Stimulated activated CD4-positive, alpha-beta T cell treated with anti-CD3 and anti-CD28 coated beads, TNF-alpha, amount 100 ng/mL, for 1 hour (primary cell): ENCODE data around the gene BHMT2.

Source experiments
- DNase-seq, 3 donors: peaks; one replicate each; pipeline ENCODE4 v3.0.0-alpha.2; 2020; ENCODE audit warnings: low read depth in 3 of 3, low spot score in 1 of 3

BHMT2 gene, protein sequence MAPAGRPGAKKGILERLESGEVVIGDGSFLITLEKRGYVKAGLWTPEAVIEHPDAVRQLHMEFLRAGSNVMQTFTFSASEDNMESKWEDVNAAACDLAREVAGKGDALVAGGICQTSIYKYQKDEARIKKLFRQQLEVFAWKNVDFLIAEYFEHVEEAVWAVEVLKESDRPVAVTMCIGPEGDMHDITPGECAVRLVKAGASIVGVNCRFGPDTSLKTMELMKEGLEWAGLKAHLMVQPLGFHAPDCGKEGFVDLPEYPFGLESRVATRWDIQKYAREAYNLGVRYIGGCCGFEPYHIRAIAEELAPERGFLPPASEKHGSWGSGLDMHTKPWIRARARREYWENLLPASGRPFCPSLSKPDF

DNA sequence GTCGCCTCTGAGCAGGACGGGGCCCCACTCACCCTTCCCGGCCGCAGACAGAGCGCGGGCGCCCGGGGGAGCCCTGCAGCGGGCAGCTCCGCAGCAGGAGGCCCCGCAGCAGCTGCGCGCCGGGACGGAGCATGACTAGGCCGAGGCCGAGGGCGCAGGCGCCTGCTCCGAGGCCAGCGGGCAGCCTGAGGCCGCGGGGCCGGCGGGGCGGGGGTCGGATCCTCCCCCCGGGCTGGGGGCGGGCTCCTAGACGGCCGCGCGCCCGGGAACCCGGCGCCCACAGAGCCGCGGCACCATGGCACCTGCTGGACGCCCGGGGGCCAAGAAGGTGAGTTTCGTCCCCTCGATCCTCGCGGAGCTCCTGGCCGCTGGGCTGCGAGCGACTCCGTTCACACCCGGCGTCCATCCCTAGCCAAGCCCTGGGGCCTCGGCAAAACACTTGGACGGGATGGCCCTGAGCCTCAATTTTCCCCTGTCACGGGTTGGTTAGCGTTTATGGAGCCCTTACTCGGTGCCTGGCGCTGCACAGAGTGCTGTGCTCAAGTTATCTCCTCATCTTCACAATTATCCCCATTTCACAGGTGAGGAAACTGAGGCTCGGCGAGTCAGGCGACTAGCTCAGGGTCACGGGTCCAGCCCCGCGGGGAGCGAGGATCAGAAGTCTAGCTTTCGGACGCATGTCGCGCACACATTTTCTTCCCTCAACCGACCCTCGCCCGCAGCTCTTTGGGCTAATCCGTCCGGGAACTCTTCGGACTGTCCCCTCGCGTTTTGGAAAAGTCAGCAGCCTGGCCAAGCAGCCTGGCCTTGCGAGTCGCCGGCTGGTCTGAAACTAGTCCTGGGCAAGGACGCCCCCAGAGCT lies at the start of gene BHMT2, which contains the start of gene DMGDH:
Gene BHMT2 (plus strand): TSS at position 280 of the 862 bp plus-strand sequence. CDS start 16 bp downstream, at position 296.
Gene DMGDH (minus strand): TSS at position 187 of the 862 bp plus-strand sequence. CDS start 54 bp downstream, at position 133.
- no peak for DNase-seq

DNA sequence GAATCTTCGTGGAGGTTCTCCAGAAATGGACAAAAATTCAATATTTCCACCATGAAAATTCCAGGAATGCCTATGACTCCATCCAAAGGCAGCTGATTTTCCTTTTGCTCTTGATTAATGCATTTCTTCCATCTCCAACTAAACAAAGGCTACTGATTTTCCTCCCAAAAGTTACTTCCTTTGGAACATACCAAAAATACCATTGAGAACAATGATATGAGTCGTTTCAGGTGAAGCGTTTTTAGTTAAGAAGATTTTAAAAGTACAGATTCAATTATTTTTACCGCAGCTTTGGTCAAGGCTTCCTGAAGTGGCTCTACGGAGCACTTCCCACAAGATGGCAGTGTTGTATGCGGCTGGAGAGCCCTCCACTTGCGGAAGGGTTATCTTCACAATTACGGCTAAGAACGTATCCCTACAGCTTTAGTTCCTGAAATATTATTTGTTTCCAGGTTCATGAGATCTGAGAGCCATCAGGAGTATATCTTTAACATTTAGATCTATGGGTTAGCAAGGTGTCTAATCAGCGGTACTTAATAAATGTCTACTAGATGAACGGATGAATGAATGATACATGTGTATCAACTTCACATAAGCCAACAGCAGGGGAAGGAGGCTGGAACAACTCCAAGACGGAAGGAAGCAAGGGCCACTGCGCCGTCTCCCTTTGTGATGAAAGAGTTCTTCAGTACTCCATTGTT lies 48.6 kb upstream of the BHMT2 start:
- peak in 1 of 3 donors; percentile 16 for DNase-seq

DNA sequence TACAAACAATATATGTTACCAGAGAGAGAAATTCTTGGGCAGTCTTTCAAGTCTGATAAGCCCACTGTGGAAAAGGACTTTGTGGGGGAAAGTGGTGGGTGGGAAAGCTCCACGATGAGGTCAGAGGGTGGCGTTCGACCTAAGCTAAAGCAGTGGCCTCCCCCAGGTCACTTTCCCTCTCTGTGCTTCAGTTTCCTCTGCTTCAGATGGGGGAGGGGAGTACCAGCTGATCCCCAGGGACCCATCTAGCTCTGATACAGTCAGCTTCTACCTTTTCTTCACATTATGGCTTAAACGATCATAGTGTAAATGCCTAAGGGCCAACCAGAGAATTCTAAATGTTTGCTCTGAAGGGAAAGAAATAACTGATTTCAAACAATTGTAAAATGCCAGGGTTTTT lies 47.8 kb upstream of the BHMT2 start:
- DNase-seq = no peak

DNA sequence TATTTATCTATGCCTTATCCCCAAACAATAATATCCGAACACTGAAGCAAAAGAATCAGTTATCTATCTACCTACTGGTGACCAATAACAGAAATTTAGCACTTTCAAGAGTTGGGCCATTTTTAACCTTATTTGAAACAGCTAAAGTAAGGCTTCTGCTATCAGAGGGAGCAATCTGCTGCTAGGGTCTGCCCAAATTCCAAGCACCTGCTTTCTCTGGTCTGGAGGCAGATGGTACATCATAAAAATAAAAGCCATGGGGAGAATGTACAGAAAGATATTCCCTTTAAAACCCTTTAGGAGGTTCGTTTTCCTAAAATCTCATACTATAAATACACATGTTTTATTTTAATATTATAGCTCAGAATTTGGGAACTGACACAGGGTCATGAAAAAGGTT lies 46.8 kb upstream of the BHMT2 start:
- DNase-seq = no peak

DNA sequence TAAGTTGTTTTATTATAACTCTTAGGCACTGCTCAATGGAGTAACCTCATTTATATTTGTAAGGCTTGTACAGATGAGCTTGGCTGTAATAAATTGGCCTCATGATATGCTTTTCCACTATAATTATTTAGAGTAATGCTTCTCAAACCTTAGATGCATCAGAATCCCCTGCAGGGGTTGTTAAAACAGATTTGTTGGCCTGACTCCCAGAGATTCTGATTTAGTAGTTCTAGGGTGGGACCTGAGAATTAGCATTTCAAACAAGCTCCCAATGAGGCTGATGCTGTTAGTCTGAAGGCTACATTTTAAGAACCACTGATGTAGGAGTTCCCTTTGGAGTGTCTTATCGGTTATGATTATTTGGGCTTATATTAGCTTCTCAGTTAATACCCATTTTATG lies 46.2 kb upstream of the BHMT2 start:
- no peak for DNase-seq

DNA sequence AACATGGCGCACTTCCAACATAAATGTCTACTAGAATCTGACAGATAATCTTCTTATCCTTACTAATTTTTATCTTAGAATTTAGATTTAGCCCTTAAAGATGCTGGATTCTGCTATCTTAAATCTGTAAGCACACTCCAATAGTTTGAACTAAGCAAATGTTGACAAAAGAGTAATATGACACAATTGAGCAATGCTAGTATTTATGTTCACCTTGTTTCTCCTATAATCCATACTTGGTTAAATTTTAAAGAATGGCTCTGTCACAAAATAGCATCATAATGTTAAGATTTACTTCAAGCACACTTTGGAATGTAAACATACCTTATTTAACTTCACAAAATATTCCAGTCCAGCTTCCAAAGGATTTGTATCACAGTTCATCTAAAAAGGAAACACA lies 45.6 kb upstream of the BHMT2 start:
- no peak for DNase-seq

DNA sequence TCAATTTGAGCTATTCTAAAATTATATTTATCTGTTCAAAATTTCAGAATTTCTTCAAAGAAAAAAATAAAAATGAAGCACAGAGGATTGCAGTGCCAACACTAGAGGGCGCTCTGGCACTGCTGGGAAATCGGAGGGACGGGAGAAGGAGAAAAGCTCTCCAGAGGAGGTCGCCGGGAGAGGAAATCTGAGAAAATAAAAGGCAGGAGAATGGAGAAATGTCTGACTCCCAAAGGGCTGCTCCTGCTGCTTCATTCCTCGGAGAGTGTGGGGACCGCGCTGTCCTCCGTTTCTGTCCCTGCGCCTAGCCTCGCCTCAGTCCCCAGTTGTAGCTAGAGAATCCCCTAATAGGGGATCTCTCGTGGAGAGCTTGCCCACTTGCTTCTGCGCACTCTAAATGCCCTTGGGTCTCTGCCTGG lies 44.5 kb upstream of the BHMT2 start:
- peak; percentile 4 to 38 (median 9) for DNase-seq

DNA sequence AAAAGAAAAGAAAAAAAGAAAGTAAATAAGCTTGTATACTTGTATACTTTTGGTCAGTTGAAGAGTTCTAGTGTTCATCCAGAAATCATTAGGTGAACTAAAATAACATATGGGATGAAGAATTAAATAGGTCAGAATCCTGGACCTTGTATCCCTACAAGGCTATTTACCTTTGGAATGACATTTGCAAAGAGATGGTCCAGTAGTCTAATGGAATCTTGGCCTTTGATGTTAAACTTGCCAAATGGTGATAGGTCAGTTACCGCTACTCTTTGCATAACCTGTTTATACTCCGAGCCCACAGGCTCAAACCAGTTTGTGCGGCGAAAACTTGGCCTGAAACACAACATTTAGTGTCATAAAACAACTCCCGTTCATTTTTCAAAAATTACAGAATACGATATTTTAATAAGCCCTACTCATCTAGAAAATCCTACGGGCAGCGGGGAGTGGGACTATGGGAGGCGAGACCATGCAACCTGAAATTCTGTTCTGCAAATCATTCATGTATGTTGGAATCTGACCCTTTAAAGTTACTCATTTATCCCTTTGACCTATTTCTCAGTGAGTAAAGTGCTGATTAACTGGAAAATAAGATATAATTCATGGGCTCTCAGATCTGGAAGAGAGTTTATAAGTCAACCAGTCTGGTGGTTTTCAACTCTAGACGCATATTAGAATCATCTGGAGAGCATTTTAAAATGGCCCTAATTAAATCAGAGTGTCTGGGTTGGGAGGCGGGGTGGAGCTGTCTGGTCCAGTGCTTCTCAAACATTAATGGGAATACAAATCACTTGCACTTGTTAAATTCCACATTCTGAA lies 38.7 kb upstream of the BHMT2 start:
- no peak for DNase-seq

DNA sequence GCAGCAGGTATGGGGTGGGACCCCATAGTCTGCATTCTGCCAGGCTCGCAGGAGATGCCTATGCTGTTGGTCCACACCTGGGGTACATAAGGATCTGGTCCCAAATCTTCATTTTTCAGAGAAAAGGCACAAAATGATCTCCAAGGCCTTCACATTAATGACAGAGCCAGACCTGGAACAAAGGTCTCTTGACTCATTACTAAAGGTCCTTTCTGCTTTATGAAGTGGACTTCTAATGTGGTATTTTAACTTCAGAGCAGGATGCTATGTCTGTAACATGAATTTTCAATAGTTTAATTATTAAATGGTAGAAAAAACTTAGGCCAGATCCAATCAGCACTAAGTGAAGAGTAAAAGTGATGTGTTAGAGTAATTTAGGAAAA lies 38.1 kb upstream of the BHMT2 start:
- DNase-seq = no peak

DNA sequence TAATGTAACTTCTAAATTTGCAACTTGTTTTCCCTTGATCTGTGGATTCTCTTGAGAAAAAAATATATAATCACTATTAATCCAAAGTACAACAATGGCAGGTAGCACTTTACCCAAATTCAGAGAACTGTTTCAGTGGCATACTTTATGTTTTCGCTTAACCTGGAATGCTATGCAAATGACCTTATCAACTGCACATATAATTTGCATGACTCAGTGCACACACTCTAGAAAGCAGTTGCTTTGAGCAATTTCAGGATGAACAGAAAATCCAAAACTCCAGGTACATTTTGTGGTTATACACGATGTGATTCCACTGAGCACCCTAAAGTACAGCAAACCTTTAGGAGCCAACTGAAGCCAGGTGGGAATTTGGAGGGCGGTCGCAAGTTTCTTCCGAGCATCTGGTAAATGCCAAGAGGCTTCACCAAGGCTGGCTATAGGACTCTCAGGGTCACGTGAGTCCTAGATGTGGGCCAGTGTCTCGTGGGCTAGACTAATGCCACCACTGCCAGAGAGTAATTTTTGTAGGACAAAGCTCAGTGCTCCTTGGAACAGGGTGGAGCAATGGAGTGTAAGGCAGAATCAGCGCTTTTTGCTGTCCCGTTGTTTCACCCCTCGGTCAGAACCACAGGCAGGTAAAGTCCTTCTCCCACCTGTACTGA lies 37.4 kb upstream of the BHMT2 start:
- no peak for DNase-seq

DNA sequence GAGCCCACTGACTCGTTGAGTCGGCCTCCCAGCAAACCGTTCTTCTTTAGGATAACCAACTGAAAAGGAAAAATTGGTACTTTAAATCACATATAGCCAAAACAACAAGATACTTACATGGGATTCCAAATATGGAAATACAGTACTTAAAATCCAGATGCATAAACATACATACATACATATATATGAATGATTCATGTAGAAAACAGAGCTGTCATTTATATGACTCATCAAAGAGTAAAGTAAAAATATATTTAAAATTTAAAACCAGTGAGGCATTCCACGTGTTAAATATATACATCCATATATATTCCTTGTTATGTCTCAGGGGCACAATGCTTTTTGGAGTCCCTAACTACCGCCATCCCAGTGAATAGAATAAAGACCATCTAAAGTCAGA lies 36.8 kb upstream of the BHMT2 start:
- no peak for DNase-seq

DNA sequence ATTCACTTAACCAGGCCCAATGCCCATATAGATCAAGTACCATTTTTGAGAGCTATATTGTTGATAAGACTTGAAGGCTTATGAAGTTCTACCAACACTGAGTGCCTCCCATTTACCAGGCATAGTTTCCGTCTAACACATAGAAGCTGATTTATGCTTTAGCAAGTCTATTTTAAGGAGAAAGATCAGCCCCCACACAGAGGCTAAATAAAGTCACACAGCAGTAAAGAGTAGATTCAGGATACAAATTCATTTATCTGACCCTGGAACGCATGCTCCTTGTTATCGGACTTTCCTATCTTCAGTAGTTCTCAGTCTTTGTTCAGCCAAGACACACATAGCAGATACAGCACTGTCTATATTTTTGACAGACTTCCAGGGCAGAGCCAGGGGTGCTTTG lies 34.3 kb upstream of the BHMT2 start:
- DNase-seq = no peak

DNA sequence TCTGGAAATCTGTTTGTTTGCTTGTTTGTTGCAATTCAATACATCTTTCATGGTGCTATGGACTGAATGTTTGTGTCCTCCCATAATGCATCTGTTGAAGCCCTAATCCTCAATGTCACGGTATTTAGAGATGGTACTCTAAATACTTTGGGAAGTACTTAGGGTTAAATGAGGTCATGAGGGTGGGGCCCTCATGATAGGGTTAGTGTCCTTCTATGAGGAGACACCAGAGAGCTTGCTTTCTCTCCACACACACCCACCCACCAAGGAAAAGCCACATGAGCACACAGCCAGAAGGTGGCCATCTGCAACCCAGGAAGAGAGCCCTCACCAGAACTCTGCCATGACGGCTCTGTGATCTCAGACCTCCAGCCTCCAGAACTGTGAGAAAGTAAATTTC lies 32.8 kb upstream of the BHMT2 start:
- no peak for DNase-seq

DNA sequence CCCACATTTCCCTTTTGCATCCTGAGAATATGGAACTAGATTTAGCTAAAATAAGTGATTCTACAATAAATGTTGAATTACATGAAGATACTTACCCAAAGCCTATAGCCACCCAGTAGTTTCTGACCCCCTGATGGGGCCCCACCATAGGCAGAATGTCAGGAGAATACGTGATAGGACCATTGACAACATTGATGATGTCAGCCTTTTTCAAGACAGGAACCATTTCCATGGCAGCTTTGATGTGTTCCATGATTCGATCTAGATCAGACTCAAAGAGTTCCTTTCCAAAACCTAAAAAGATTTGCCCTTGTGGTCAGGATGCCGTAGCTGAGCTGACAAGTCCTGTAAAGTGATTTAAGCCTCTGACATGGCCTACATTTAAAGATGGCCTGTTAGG lies 27.4 kb upstream of the BHMT2 start:
- DNase-seq = no peak

DNA sequence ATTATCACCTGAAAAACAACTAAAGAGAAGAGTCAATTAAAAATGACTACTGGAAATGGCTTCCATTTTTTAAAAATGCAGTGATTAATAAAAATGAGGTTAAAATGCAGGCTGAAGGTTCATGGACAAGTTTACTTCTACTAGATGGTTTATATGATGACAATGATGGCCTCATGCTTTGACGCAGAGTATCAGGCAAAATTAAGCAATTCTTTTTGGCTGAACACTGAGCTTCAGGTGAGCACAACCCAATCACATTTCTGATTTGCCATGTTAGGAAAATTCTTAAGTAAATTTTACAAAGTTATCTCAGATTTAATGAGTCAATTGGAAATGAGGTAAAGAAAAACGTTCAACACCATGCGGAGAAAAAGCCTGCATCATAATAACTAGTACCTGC lies 22.4 kb upstream of the BHMT2 start:
- no peak for DNase-seq

DNA sequence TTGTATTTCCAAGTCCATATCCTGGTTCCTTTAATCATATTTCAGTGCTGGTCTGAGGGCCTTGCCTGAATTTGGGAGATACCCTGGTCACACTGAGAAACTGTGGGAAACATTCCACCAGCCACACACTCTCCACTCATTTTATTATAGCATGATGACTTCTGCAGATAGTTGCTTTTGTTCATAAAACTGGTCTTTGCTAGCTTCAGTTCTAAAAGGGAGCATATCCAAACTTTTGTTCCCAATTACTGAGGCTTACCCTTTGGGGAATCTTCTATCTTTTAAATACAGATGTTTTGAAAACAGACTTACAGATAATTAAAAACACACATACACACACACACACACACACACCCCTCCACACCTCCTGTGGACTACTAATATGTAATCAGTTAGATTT lies 21.1 kb upstream of the BHMT2 start:
- no peak for DNase-seq

DNA sequence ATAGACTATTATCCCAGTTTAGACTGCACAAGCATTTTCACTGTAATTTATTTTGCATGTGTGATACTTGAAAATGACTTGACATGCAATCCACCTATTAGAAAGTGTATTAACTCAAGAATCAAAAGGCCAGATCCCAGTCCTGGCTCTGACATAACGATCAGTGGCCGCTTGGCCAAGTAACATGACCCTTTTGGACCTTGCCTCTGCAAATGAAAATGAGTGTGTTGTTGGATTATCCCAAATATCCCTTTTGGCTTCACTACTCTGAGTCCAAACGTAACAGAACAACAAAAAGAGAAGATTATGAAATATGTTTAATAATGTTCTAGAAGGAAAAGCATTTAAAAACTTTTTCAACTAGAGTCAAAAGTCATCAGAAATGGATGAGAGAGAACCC lies 19.1 kb upstream of the BHMT2 start:
- DNase-seq = no peak

DNA sequence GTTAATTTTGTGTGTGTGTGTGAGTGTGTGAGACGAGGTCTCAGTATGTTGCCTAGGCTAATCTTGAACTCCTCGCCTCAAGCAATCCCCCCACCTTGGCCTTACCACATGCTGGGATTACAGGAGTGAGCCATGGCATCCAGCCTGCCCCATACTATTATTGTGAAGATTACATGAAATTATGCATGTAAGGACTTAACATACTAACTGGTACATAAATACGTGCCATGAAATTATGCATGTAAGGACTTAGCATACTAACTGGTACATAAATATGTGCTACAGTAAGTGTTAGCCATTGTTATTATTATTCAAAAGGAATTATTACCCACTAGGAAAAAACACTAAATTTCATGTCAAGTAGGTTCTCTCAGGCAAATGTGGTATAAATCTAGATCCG lies 16.2 kb upstream of the BHMT2 start:
- no peak for DNase-seq

DNA sequence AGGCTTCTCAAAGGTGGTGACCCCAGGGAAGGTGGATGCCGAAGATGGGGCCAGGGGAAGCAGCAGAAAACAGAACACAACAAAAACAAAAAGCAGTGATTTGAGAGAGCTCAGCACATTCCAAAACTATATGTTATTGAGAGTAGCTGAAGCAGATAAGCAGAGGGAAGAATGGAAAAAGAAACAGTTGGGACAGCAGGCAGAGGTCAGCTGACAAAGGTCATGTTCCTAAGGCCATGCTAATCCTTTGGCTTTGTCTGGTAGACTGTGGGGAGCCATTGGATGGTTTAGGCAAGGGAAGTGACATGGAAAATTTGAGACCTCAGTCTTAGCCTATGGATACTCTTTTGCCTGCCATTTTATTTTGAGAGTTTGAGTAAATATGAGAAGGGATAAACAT lies 14.6 kb upstream of the BHMT2 start:
- DNase-seq = no peak

DNA sequence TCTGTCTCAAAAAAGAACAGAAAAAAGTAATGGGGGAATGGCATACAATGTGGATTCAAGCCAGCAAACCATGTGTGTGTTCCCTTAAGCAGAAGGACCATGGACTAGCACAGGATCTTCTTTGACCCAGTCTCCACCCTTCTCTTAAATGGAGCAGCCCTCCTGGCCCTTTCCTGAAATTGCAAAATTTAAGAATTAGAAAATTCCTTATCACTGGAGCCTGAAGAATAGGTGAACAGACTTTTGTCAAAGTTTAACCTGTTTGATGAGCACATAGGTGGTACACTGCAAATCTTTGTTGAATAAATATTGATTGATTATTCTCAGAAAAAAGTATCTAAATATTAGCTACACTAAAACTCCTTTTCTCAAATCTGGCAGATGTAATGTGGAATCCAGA lies 12.7 kb upstream of the BHMT2 start:
- DNase-seq = no peak
